Endodermal cell (in vitro differentiated cells): ENCODE measurements around the gene COPA. TPM values are rescaled to one million over a fixed set of nuclear protein-coding genes. Genes with fewer than 3 reads are reported as not detected.

Experiments used
- DNase-seq: peaks from one replicate; pipeline ENCODE4 v3.0.0-alpha.2; 2017
- H3K27ac ChIP-seq: 2 replicates; pipeline ENCODE4 v1.5.1; 2013; ENCODE audit warnings: mild to moderate bottlenecking, low read depth, low read length, moderate library complexity
- H3K27me3 ChIP-seq: 2 replicates; pipeline ENCODE4 v1.6.1; 2013; ENCODE audit warnings: mild to moderate bottlenecking, low read length, moderate library complexity; ENCODE audit not compliant: insufficient read depth, control insufficient read depth, poor library complexity, severe bottlenecking
- H3K36me3 ChIP-seq: 2 replicates; pipeline ENCODE4 v1.7.0; 2013; ENCODE audit warnings: mild to moderate bottlenecking, low read length, moderate library complexity; ENCODE audit not compliant: control insufficient read depth, insufficient read depth
- H3K4me1 ChIP-seq: one replicate; pipeline ENCODE4 v1.7.0; 2013; ENCODE audit warnings: low read length; ENCODE audit not compliant: control insufficient read depth, insufficient read depth
- H3K4me3 ChIP-seq: 2 replicates; pipeline ENCODE4 v1.5.1; 2013; ENCODE audit warnings: mild to moderate bottlenecking, low read length, moderate library complexity
- H3K9ac ChIP-seq: 2 replicates; pipeline ENCODE4 v1.6.1; 2013; ENCODE audit warnings: mild to moderate bottlenecking, low read length, moderate library complexity; ENCODE audit not compliant: poor library complexity, severe bottlenecking; ENCODE audit errors: extremely low read depth
- H3K9me3 ChIP-seq: 2 replicates; pipeline ENCODE4 v1.6.1; 2013; ENCODE audit warnings: mild to moderate bottlenecking, low read length, moderate library complexity; ENCODE audit not compliant: control insufficient read depth
- H3K27ac Mint-ChIP-seq: 2 replicates; pipeline ENCODE4 v1.8.0; 2020; ENCODE audit warnings: mixed read lengths
- H3K27me3 Mint-ChIP-seq: 2 replicates; pipeline ENCODE4 v1.8.0; 2021; ENCODE audit warnings: mild to moderate bottlenecking, mixed read lengths; ENCODE audit not compliant: insufficient read depth
- H3K36me3 Mint-ChIP-seq: 2 replicates; pipeline ENCODE4 v1.8.0; 2020; ENCODE audit warnings: low read depth, mixed read lengths
- H3K4me1 Mint-ChIP-seq: 2 replicates; pipeline ENCODE4 v1.8.0; 2020; ENCODE audit warnings: mixed read lengths
- H3K4me3 Mint-ChIP-seq: 2 replicates; pipeline ENCODE4 v1.8.0; 2020; ENCODE audit warnings: mild to moderate bottlenecking, moderate library complexity, mixed read lengths
- H3K9me3 Mint-ChIP-seq: 2 replicates; pipeline ENCODE4 v1.8.0; 2020; ENCODE audit warnings: mild to moderate bottlenecking, mixed read lengths
- WGBS, 2 experiments: methylation state at CpG; one replicate each; pipeline versions ENCODE4 v1.1.5 to v1.1.7; 2013; ENCODE audit warnings: missing lambda C conversion rate in 2 of 2, mixed read lengths in 1 of 2; ENCODE audit not compliant: insufficient coverage in 1 of 2, insufficient read length in 1 of 2; 5-methylcytosine and 5-hydroxymethylcytosine counted together
- total RNA-seq, 2 donors: library from RNA; stranded (reverse); fragmentation: NEBNext Ultra II Directional in 1 of 2; extraction: Animal tissue kit (Norgen Biotek cat#: 25700) in 1 of 2; gene quantifications; 2 replicates in 1 of 2; 3 replicates in 1 of 2; pipeline ENCODE4 v1.2.1, GENCODE V29; 2021
- TF ChIP-seq, protein P1 (sequence below): fragments of 200-600 bp; sonication (generic); conservative IDR thresholded peaks from 2 replicates; pipeline ENCODE4 v1.5.0; 2021; ENCODE audit warnings: antibody characterized with exemption, mild to moderate bottlenecking

The COPA gene
- total RNA-seq, 2 donors from 2014 or later = 159 to 174 TPM

DNA sequence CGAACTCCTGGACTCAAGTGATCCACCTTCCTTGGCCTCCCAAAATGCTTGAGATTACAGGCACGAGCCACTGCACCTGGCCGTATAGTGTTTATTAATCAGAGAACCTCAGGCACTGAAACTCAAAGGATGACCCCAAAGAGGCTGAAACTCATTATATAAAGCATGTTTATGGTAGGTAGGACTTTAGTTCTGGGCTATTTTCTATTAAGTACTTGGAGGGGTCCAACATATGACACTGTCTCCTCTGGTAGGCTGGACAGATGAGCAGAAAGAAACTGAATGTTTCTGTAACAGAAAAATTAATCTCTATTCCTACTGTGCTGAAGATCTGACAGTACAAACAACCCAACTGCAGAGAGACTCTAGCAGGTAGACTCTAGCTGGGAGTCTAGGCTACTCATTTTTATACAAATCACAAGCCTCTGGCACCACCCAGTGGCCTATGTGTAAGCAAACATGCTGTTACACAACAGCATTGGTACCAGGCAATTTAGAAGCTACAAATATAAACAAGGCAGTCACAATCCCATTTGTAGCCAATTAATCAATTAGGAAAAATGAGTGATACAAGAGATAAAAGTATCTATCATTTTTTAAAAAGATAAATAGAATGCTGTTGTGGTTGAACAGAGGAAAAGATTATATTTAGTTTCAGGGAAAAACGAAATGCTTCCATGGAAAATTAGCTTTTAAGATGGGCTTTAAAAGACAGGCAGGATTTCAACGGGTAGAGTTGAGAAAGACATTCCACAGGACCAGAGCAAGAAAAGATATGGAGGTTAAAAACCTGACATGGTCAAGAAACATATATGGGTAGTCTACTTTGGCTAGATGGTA is 91.1 kb downstream of the COPA start:
- Mint-ChIP-seq H3K4me3 (no peak overlapping the region), H3K27me3 (no peaks in the 10 kb centered on the region), H3K27ac (peak overlapping the region; percentile 41), H3K9me3 (no peaks in the 10 kb centered on the region), H3K36me3 (peaks cover 35% of the 10 kb centered on the region), H3K4me1 (peaks cover 24% of the 10 kb centered on the region)
- Histone ChIP-seq H3K9ac (no peak overlapping the region), H3K4me1 (no peaks in the 10 kb centered on the region), H3K27me3 (no peaks in the 10 kb centered on the region), H3K4me3 (no peak overlapping the region), H3K36me3 (peaks cover 44% of the 10 kb centered on the region), H3K27ac (no peak overlapping the region), H3K9me3 (no peaks in the 10 kb centered on the region)
- TF ChIP-seq, protein P1, sequence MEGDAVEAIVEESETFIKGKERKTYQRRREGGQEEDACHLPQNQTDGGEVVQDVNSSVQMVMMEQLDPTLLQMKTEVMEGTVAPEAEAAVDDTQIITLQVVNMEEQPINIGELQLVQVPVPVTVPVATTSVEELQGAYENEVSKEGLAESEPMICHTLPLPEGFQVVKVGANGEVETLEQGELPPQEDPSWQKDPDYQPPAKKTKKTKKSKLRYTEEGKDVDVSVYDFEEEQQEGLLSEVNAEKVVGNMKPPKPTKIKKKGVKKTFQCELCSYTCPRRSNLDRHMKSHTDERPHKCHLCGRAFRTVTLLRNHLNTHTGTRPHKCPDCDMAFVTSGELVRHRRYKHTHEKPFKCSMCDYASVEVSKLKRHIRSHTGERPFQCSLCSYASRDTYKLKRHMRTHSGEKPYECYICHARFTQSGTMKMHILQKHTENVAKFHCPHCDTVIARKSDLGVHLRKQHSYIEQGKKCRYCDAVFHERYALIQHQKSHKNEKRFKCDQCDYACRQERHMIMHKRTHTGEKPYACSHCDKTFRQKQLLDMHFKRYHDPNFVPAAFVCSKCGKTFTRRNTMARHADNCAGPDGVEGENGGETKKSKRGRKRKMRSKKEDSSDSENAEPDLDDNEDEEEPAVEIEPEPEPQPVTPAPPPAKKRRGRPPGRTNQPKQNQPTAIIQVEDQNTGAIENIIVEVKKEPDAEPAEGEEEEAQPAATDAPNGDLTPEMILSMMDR = peak; percentile 86
- DNase-seq = peak; percentile 79
- WGBS, 2 experiments = 83 to 85% methylated on average over 5 of the region's 5 CpGs

DNA sequence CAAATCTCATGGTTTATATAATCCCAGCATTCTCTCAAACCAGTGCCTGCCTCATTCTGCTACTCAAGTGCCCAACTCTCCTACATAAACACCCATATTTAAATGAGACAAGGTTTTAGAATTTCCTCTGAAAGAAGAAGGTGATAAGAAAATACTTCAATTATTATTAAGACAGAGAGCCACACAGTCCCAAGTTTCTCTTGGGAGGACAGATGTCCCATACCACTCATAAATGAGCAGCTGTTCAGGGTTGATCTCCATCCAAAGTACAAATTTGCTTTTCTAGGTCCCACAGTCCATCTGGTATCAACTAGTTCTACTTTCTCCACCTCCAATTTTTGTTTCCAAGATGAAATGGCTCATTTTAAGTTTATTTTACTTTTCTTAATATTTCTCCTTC is 92.0 kb downstream of the COPA start:
- TF ChIP-seq, protein P1 = no peak
- no peak overlapping the region for H3K4me3 Mint-ChIP-seq
- peak overlapping the region; percentile 8 for H3K27ac Mint-ChIP-seq
- no peak overlapping the region for H3K9ac ChIP-seq
- H3K36me3 Mint-ChIP-seq = peaks cover 36% of the 10 kb centered on the region
- H3K4me1 ChIP-seq = no peaks in the 10 kb centered on the region
- no peaks in the 10 kb centered on the region for H3K9me3 Mint-ChIP-seq
- no peaks in the 10 kb centered on the region for H3K27me3 Mint-ChIP-seq
- peaks cover 44% of the 10 kb centered on the region for H3K36me3 ChIP-seq
- H3K9me3 ChIP-seq = no peaks in the 10 kb centered on the region
- no peaks in the 10 kb centered on the region for H3K27me3 ChIP-seq
- DNase-seq = no peak
- no peak overlapping the region for H3K4me3 ChIP-seq
- peaks cover 20% of the 10 kb centered on the region for H3K4me1 Mint-ChIP-seq
- H3K27ac ChIP-seq = no peak overlapping the region

DNA sequence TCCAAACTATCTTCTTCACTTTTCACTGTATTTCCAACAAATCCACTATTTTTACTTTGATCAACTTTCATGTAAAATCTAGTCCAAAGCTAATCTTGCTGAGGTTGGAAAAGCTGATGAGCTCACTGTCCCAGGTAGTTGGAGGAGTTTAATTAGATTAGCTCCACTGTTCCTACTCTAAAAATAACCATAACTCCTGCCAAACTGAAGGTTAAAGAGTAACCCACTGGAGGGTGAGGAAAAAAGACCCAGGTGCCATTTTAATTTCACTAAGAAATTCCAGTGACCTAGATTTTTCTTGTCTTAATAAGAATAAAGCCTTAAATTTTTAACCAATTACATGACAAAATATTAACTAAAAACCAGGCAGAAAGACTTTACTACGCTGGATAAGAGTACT is 96.0 kb downstream of the COPA start:
- Mint-ChIP-seq H3K4me1 (peaks cover 17% of the 10 kb centered on the region), H3K36me3 (peaks cover 40% of the 10 kb centered on the region), H3K4me3 (no peak overlapping the region), H3K9me3 (no peaks in the 10 kb centered on the region), H3K27ac (no peak overlapping the region), H3K27me3 (no peaks in the 10 kb centered on the region)
- H3K9ac ChIP-seq = no peak overlapping the region
- H3K27me3 ChIP-seq = no peaks in the 10 kb centered on the region
- no peak overlapping the region for H3K27ac ChIP-seq
- no peak for DNase-seq
- H3K36me3 ChIP-seq = peaks cover 52% of the 10 kb centered on the region
- H3K9me3 ChIP-seq = no peaks in the 10 kb centered on the region
- 94 to 100% methylated on average over 1 of the region's 1 CpG for WGBS, 2 experiments
- no peaks in the 10 kb centered on the region for H3K4me1 ChIP-seq
- no peak overlapping the region for H3K4me3 ChIP-seq
- TF ChIP-seq, protein P1 = no peak
